H1 (cell line): Measurements from ENCODE around the gene NAT10. TPM values are rescaled to one million over a fixed set of nuclear protein-coding genes. Genes with fewer than 3 reads are reported as not detected.

Experiments used
- CTCF ChIA-PET: fragments of 300-600 bp; sonication (Branson Sonifier 250); formaldehyde crosslinking; loops from one replicate; lab custom pipeline; 2021; ENCODE audit not compliant: partially characterized antibody; lab: Charles Lee
- POLR2A ChIA-PET: fragments of 300-600 bp; sonication (Branson Sonifier 250); formaldehyde crosslinking; loops from one replicate; lab custom pipeline; 2021; ENCODE audit warnings: inconsistent platforms; ENCODE audit not compliant: partially characterized antibody; lab: Charles Lee
- DNase-seq, 2 experiments: peaks; one replicate each; pipeline versions ENCODE4 v3.0.0 to v3.0.0-alpha.2; 2010 to 2022; ENCODE audit warnings: low spot score in 2 of 2, low read depth in 1 of 2, mixed read lengths in 1 of 2
- FAIRE-seq: peaks from 2 replicates; lab custom pipeline; 2011; peaks lifted over from hg19 to GRCh38; lab: Jason Lieb, UNC
- H2AFZ ChIP-seq: 2 replicates; pipeline ENCODE4 v1.8.1; 2012; ENCODE audit warnings: low read length, inconsistent platforms
- H2AK5ac ChIP-seq: 2 replicates; pipeline ENCODE4 v1.6.1; 2013; ENCODE audit warnings: low read depth, low read length
- H2BK120ac ChIP-seq: replicated peaks from 2 replicates; pipeline ENCODE3; 2013; ENCODE audit warnings: low read depth, low read length, inconsistent platforms
- H2BK12ac ChIP-seq: 2 replicates; pipeline ENCODE4 v1.6.1; 2013; ENCODE audit warnings: low read depth, low read length
- H2BK15ac ChIP-seq: 2 replicates; pipeline ENCODE4 v1.6.1; 2013; ENCODE audit warnings: low read length
- H2BK20ac ChIP-seq: 2 replicates; pipeline ENCODE4 v1.6.1; 2013; ENCODE audit warnings: low read length
- H2BK5ac ChIP-seq: 2 replicates; pipeline ENCODE4 v1.6.1; 2013; ENCODE audit warnings: low read depth, low read length
- H3K14ac ChIP-seq: 2 replicates; pipeline ENCODE4 v1.6.1; 2013; ENCODE audit warnings: inconsistent platforms; ENCODE audit not compliant: insufficient read length
- H3K18ac ChIP-seq: 2 replicates; pipeline ENCODE4 v1.6.1; 2013; ENCODE audit warnings: low read length; ENCODE audit errors: extremely low read depth
- H3K23ac ChIP-seq: 2 replicates; pipeline ENCODE4 v1.6.1; 2013; ENCODE audit warnings: inconsistent platforms; ENCODE audit not compliant: insufficient read length
- H3K23me2 ChIP-seq: 2 replicates; pipeline ENCODE4 v1.6.1; 2013; ENCODE audit warnings: low read depth, low read length
- H3K27ac ChIP-seq: 2 replicates; pipeline ENCODE4 v1.6.1; 2011; ENCODE audit warnings: low read depth, low read length, inconsistent platforms
- H3K27me3 ChIP-seq, 4 experiments: replicated peaks in 1 of 4; 1 replicate in 1 of 4; 2 replicates in 3 of 4; pipeline versions ENCODE4 v1.6.1 to v1.8.1; 2011 to 2013; ENCODE audit warnings: low read length in 3 of 4, mild to moderate bottlenecking in 3 of 4, inconsistent platforms in 2 of 4, mixed read lengths in 2 of 4, moderate library complexity in 1 of 4; ENCODE audit not compliant: control insufficient read depth in 3 of 4, insufficient read depth in 3 of 4; ENCODE audit errors: extremely low read depth in 1 of 4
- H3K36me3 ChIP-seq, 4 experiments: 2 replicates each; pipeline versions ENCODE4 v1.6.1 to v1.8.1; 2011 to 2013; ENCODE audit warnings: mild to moderate bottlenecking in 4 of 4, low read length in 3 of 4, moderate library complexity in 2 of 4, control low read depth in 1 of 4, inconsistent platforms in 1 of 4; ENCODE audit not compliant: insufficient read depth in 4 of 4, control insufficient read depth in 2 of 4
- H3K4ac ChIP-seq: replicated peaks from 2 replicates; pipeline ENCODE3; 2013; ENCODE audit warnings: low read length, low read depth, mixed read lengths, inconsistent platforms; ENCODE audit not compliant: insufficient read length
- H3K4me1 ChIP-seq, 4 experiments: replicated peaks in 1 of 4; 1 replicate in 1 of 4; 2 replicates in 3 of 4; pipeline versions ENCODE4 v1.6.1 to v1.8.1; 2011 to 2013; ENCODE audit warnings: low read length in 3 of 4, inconsistent platforms in 2 of 4, mixed read lengths in 1 of 4; ENCODE audit not compliant: insufficient read depth in 4 of 4, control insufficient read depth in 3 of 4
- H3K4me2 ChIP-seq, 2 experiments: 2 replicates each; pipeline versions ENCODE4 v1.6.1 to v1.8.1; 2011 to 2013; ENCODE audit warnings: low read depth in 2 of 2, low read length in 2 of 2, control low read depth in 1 of 2, inconsistent platforms in 1 of 2, mild to moderate bottlenecking in 1 of 2; ENCODE audit not compliant: insufficient read depth in 1 of 2
- H3K4me3 ChIP-seq, 4 experiments: fragments of 200-600, 300-600 bp in 1 of 4; sonication (generic), shearing (Covaris generic), sonication (Bioruptor Twin) in 1 of 4; 2 replicates each; pipeline versions ENCODE4 v1.5.1 to v1.8.1; 2011 to 2016; ENCODE audit warnings: low read length in 4 of 4, low read depth in 3 of 4, control low read depth in 2 of 4, inconsistent platforms in 2 of 4, mild to moderate bottlenecking in 2 of 4, mixed read lengths in 1 of 4, moderate library complexity in 1 of 4; ENCODE audit not compliant: insufficient read depth in 2 of 4; ENCODE audit errors: extremely low read depth in 1 of 4
- H3K56ac ChIP-seq: replicated peaks from 2 replicates; pipeline ENCODE3; 2013; ENCODE audit warnings: low read depth, mild to moderate bottlenecking, mixed read lengths, low read length, inconsistent platforms; ENCODE audit not compliant: insufficient read length
- H3K79me1 ChIP-seq: 2 replicates; pipeline ENCODE4 v1.6.1; 2013; ENCODE audit warnings: low read depth, low read length, control low read depth
- H3K79me2 ChIP-seq, 2 experiments: 2 replicates each; pipeline versions ENCODE4 v1.6.1 to v1.8.1; 2012 to 2013; ENCODE audit warnings: low read length in 2 of 2, mild to moderate bottlenecking in 2 of 2, inconsistent platforms in 1 of 2; ENCODE audit not compliant: insufficient read depth in 2 of 2, control insufficient read depth in 1 of 2
- H3K9ac ChIP-seq, 4 experiments: replicated peaks in 1 of 4; 1 replicate in 1 of 4; 2 replicates in 3 of 4; pipeline versions ENCODE4 v1.6.1 to v1.8.1; 2011 to 2013; ENCODE audit warnings: low read depth in 3 of 4, low read length in 3 of 4, control low read depth in 2 of 4, mild to moderate bottlenecking in 2 of 4, moderate library complexity in 2 of 4, inconsistent platforms in 1 of 4; ENCODE audit errors: extremely low read depth in 1 of 4
- H3K9me3 ChIP-seq, 2 experiments: 2 replicates each; pipeline versions ENCODE4 v1.6.1 to v1.8.1; 2012 to 2013; ENCODE audit warnings: mild to moderate bottlenecking in 2 of 2, moderate library complexity in 2 of 2, control low read depth in 1 of 2, inconsistent platforms in 1 of 2, low read depth in 1 of 2, low read length in 1 of 2, mixed read lengths in 1 of 2; ENCODE audit not compliant: insufficient read depth in 2 of 2
- H4K20me1 ChIP-seq, 2 experiments: replicated peaks in 1 of 2; 2 replicates each; pipeline versions ENCODE3 to v1.8.1; 2011 to 2013; ENCODE audit warnings: inconsistent platforms in 2 of 2, low read length in 2 of 2, mild to moderate bottlenecking in 1 of 2; ENCODE audit not compliant: insufficient read depth in 2 of 2, control insufficient read depth in 1 of 2
- H4K5ac ChIP-seq: 2 replicates; pipeline ENCODE4 v1.6.1; 2013; ENCODE audit warnings: low read length, low read depth, mixed read lengths, inconsistent platforms; ENCODE audit not compliant: insufficient read length
- H4K8ac ChIP-seq: 2 replicates; pipeline ENCODE4 v1.8.0; 2013; ENCODE audit warnings: mild to moderate bottlenecking, moderate library complexity, low read length, inconsistent platforms; ENCODE audit not compliant: insufficient read depth; ENCODE audit errors: extremely low read depth
- H4K91ac ChIP-seq: replicated peaks from 2 replicates; pipeline ENCODE3; 2013; ENCODE audit warnings: low read length, mixed read lengths, inconsistent platforms; ENCODE audit not compliant: insufficient read length
- BACH1 ChIP-seq: IDR thresholded peaks from 2 replicates; pipeline ENCODE4 v1.6.1; 2012; ENCODE audit warnings: low read length, improper control_type of control experiment
- CBX5 ChIP-seq: fragments of 300-800, 300-1000 bp; sonication (generic); IDR thresholded peaks from 2 replicates; pipeline ENCODE4 v1.7.1; 2016; ENCODE audit warnings: antibody characterized with exemption, low read length, low read depth
- CREB1 ChIP-seq: IDR thresholded peaks from 2 replicates; pipeline ENCODE4 v1.6.1; 2012; ENCODE audit warnings: inconsistent platforms
- EZH2 ChIP-seq: fragments of 200-600 bp; sonication (generic); IDR thresholded peaks from 2 replicates; pipeline ENCODE4 v1.7.1; 2012; ENCODE audit warnings: low read depth, mild to moderate bottlenecking, moderate library complexity, low read length, inconsistent platforms; ENCODE audit not compliant: severe bottlenecking
- GTF2F1 ChIP-seq: IDR thresholded peaks from 2 replicates; pipeline ENCODE4 v1.6.1; 2012; ENCODE audit warnings: low read depth, low read length, improper control_type of control experiment, borderline replicate concordance
- POLR2A ChIP-seq, 2 experiments: IDR thresholded peaks; 1 replicate in 1 of 2; 2 replicates in 1 of 2; pipeline ENCODE4 v1.6.1; 2011; ENCODE audit warnings: low read depth in 2 of 2, low read length in 2 of 2, mild to moderate bottlenecking in 2 of 2; ENCODE audit errors: control extremely low read depth in 1 of 2
- RNF2 ChIP-seq: fragments of 200-900, 300-1000 bp; sonication (generic); IDR thresholded peaks from 2 replicates; pipeline ENCODE4 v1.7.1; 2016; ENCODE audit warnings: borderline replicate concordance, low read depth, mild to moderate bottlenecking, antibody characterized with exemption, low read length; ENCODE audit not compliant: poor library complexity, severe bottlenecking; ENCODE audit errors: missing control alignments
- RXRA ChIP-seq: IDR thresholded peaks from 2 replicates; pipeline ENCODE4 v1.6.1; 2011; ENCODE audit warnings: low read depth, mild to moderate bottlenecking, low read length, moderate library complexity; ENCODE audit not compliant: insufficient read depth
- SIX5 ChIP-seq: IDR thresholded peaks from 2 replicates; pipeline ENCODE4 v1.6.1; 2011; ENCODE audit warnings: mild to moderate bottlenecking, low read depth, low read length
- USF2 ChIP-seq: IDR thresholded peaks from 2 replicates; pipeline ENCODE4 v1.6.1; 2011; ENCODE audit warnings: low read length, improper control_type of control experiment
- WGBS, 2 experiments: shearing (Covaris generic) in 1 of 2; methylation state at CpG; one replicate each; pipeline versions ENCODE4 v1.1.6 to v1.1.7; 2013 to 2015; ENCODE audit warnings: low lambda C conversion rate in 2 of 2, mixed read lengths in 2 of 2, inconsistent platforms in 1 of 2, low coverage in 1 of 2, missing lambda C conversion rate in 1 of 2; ENCODE audit not compliant: insufficient replicate concordance in 2 of 2, insufficient coverage in 1 of 2, insufficient read length in 1 of 2; ENCODE audit errors: extremely low coverage in 1 of 2, missing lambda C conversion rate in 1 of 2; 5-methylcytosine and 5-hydroxymethylcytosine counted together
- polyA plus RNA-seq, 7 experiments: library from polyadenylated mRNA; depleted of rRNA in 3 of 7; stranded (reverse) in 5 of 7; unstranded in 2 of 7; fragments of >200 nt in 5 of 7; fragments of 200-250 nt in 2 of 7; gene quantifications; 1 replicate in 5 of 7; 2 replicates in 1 of 7; 4 replicates in 1 of 7; pipeline versions ENCODE4 v1.2.1 to v1.2.3, GENCODE V29; 2011 to 2013; ENCODE audit warnings: missing spikeins in 2 of 7, mixed read lengths in 2 of 7
- total RNA-seq: library from RNA; stranded (reverse); fragmentation: NEBNext Ultra II Directional; extraction: Animal tissue kit (Norgen Biotek cat#: 25700); gene quantifications from 2 replicates; pipeline ENCODE4 v1.2.1, GENCODE V29; 2021
- TF ChIP-seq, protein P1 (sequence below): IDR thresholded peaks from 2 replicates; pipeline ENCODE4 v1.6.1; 2012; ENCODE audit warnings: inconsistent platforms

The NAT10 gene
- total and polyA plus RNA-seq, 2 of the 8 experiments (the other 6 are each of a cell fraction or from before 2014, with no cell fraction given): 66.3 to 89.6 TPM

DNA sequence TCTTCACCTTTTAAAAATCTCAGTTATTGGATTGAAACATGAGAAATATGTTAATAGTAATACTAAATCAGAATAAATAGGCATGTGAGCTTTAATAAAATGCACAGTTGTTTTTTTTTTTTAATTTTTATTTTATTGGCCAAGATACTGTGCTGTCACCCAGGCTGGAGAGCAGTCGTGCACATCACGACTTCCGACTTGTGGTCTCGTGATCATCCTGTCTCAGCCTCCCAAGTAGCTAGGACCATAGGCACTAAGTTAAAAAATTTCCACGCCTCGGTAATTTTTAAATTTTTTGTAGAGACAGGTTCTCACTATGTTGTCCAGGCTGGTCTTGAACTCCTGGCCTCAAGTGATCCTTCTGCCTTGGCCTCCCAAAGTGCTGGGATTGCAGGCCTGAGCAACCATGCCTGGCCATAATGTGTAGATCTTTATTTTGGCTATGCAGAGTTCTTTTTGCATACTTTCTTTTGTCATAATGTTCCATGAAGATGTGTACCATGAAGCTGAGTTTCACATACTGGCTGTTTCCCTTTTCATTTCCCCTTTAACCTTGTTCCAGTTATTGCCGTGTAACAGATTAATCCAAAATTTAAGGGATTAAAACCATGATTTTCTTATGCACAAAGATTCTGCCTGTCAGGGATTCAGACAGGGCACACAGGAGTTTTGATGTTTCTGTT is 37.9 kb upstream of the NAT10 start:
- ChIA-PET CTCF (interaction anchor here (2.2 to 2.4 kb wide), 3 partner anchors 8 to 28 kb away, joined by 8 to 12 read pairs (median 9); no protein-coding TSS in a partner anchor), POLR2A (interaction anchor here (0.6 to 16.5 kb wide), 3 partner anchors 11 to 75 kb away, joined by 4 to 176 read pairs (median 45); partner anchors contain the start of gene CAPRIN1)
- DNase-seq (no peak), FAIRE-seq (no peak)
- Histone ChIP-seq H3K23ac (no peak overlapping the region), H2BK5ac (no peak overlapping the region), H3K9me3 (no peaks in the 10 kb centered on the region), H3K4me3 (no peak overlapping the region), H3K4me2 (no peak overlapping the region), H2BK120ac (no peak overlapping the region), H2AK5ac (no peak overlapping the region), H3K27ac (no peak overlapping the region), H3K36me3 (peaks cover 3 to 36% (median 14%) of the 10 kb centered on the region in 4 experiments), H4K20me1 (peaks cover 27 to 41% of the 10 kb centered on the region in 2 experiments), H3K9ac (no peak overlapping the region), H4K91ac (no peak overlapping the region), H3K27me3 (no peaks in the 10 kb centered on the region), H3K79me1 (no peaks in the 10 kb centered on the region; the same call in 1 of the 2 replicates), H4K5ac (no peak overlapping the region), H4K8ac (no peak overlapping the region), H2BK15ac (no peak overlapping the region), H3K4ac (no peak overlapping the region), H3K4me1 (no peaks in the 10 kb centered on the region), H3K18ac (no peak overlapping the region), H3K14ac (no peak overlapping the region), H2BK20ac (no peak overlapping the region), H3K79me2 (peaks cover 64 to 99% of the 10 kb centered on the region in 2 experiments), H3K23me2 (no peaks in the 10 kb centered on the region), H2AFZ (no peak overlapping the region), H3K56ac (no peak overlapping the region), H2BK12ac (no peak overlapping the region)
- WGBS, 2 experiments: 94% methylated on average over 7 of the region's 7 CpGs; no CpG with 5 or more reads in 1 of the 2 experiments
- TF ChIP-seq BACH1 (no peak), RNF2 (no peak), USF2 (no peak), POLR2A (IDR thresholded peaks at IDR 0.05; ENCODE audit: control extremely low read depth in 1 of 2, low read depth in 2 of 2, low read length in 2 of 2) (no peak), CREB1 (no peak), CBX5 (no peak), EZH2 (no peak), SIX5 (no peak), GTF2F1 (no peak), RXRA (no peak)
- TF ChIP-seq, protein P1, sequence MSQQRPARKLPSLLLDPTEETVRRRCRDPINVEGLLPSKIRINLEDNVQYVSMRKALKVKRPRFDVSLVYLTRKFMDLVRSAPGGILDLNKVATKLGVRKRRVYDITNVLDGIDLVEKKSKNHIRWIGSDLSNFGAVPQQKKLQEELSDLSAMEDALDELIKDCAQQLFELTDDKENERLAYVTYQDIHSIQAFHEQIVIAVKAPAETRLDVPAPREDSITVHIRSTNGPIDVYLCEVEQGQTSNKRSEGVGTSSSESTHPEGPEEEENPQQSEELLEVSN: no peak
